GM12878 (cell line): ENCODE measurements around the gene SLC38A1. TPM values are rescaled to one million over a fixed set of nuclear protein-coding genes. Genes with fewer than 3 reads are reported as not detected.

ENCODE experiments used
- ATF7 ChIP-seq: fragments of 450-650 bp; IDR thresholded peaks from 2 replicates; pipeline ENCODE4 v1.6.1; 2016; ENCODE audit warnings: low read depth, mild to moderate bottlenecking
- BHLHE40 ChIP-seq, 2 experiments: fragments of 450-650 bp in 1 of 2; IDR thresholded peaks; 2 replicates each; pipeline ENCODE4 v1.6.1; 2011 to 2017; ENCODE audit warnings: low read depth in 2 of 2, borderline replicate concordance in 1 of 2, improper control_type of control experiment in 1 of 2, low read length in 1 of 2, mild to moderate bottlenecking in 1 of 2
- CHD1 ChIP-seq: IDR thresholded peaks from 2 replicates; pipeline ENCODE4 v1.6.1; 2012; ENCODE audit warnings: low read depth, low read length, improper control_type of control experiment
- CREB1 ChIP-seq: IDR thresholded peaks from 2 replicates; pipeline ENCODE4 v1.6.1; 2012; ENCODE audit warnings: low read depth, mild to moderate bottlenecking, inconsistent platforms
- FOXM1 ChIP-seq: IDR thresholded peaks from 2 replicates; pipeline ENCODE4 v1.6.1; 2012; ENCODE audit warnings: low read depth, mild to moderate bottlenecking, inconsistent platforms, low read length, moderate library complexity
- IKZF2 ChIP-seq, 2 experiments: fragments of 450-650 bp; IDR thresholded peaks; 2 replicates each; pipeline ENCODE4 v1.6.1; 2017; ENCODE audit warnings: mild to moderate bottlenecking in 2 of 2, moderate library complexity in 2 of 2
- MEF2B ChIP-seq: fragments of 450-650 bp; IDR thresholded peaks from 2 replicates; pipeline ENCODE4 v1.6.1; 2018; ENCODE audit warnings: mild to moderate bottlenecking, moderate library complexity; ENCODE audit not compliant: partially characterized antibody, poor library complexity, severe bottlenecking
- MTA2 ChIP-seq: fragments of 450-650 bp; IDR thresholded peaks from 2 replicates; pipeline ENCODE4 v1.6.1; 2016; ENCODE audit warnings: low read depth, mild to moderate bottlenecking, moderate library complexity
- MXI1 ChIP-seq: fragments of 150-350 bp; IDR thresholded peaks from 2 replicates; pipeline ENCODE4 v1.6.1; 2011; ENCODE audit warnings: low read depth, mild to moderate bottlenecking, inconsistent platforms, low read length, improper control_type of control experiment
- MYB ChIP-seq: fragments of 150-350 bp; IDR thresholded peaks from 2 replicates; pipeline ENCODE4 v1.6.1; 2014; ENCODE audit warnings: mild to moderate bottlenecking, low read depth, low read length, borderline replicate concordance
- NBN ChIP-seq: fragments of 450-650 bp; IDR thresholded peaks from 2 replicates; pipeline ENCODE4 v1.6.1; 2016
- NR2F1 ChIP-seq: fragments of 450-650 bp; conservative IDR thresholded peaks from 2 replicates; pipeline ENCODE4 v1.6.1; 2017; ENCODE audit warnings: mild to moderate bottlenecking
- POLR2AphosphoS5 ChIP-seq: IDR thresholded peaks from 2 replicates; pipeline ENCODE4 v1.6.1; 2011; ENCODE audit warnings: mild to moderate bottlenecking, low read length, inconsistent platforms
- SIN3A ChIP-seq: IDR thresholded peaks from 2 replicates; pipeline ENCODE4 v1.6.1; 2012; ENCODE audit warnings: low read depth, low read length, improper control_type of control experiment
- SMAD1 ChIP-seq: fragments of 450-650 bp; IDR thresholded peaks from 2 replicates; pipeline ENCODE4 v1.6.1; 2018; ENCODE audit warnings: mild to moderate bottlenecking, low read depth; ENCODE audit not compliant: partially characterized antibody
- polyA plus RNA-seq, 11 experiments: library from polyadenylated mRNA; depleted of rRNA in 4 of 11; unstranded in 6 of 11; stranded (reverse) in 5 of 11; fragments of >200 nt; fragmentation: Nextera tagmentation in 4 of 11; fragmentation: Illumina TruSeq in 1 of 11; extraction: Ambion mirVana in 4 of 11; extraction: Trizol in 1 of 11; gene quantifications; 1 replicate in 1 of 11; 2 replicates in 10 of 11; pipeline versions ENCODE4 v1.2.1 to v1.2.3, GENCODE V29; 2011 to 2016; ENCODE audit warnings: inconsistent platforms in 2 of 11, missing spikeins in 2 of 11, low read depth in 1 of 11
- total RNA-seq, 4 experiments: library from RNA; depleted of rRNA in 3 of 4; stranded (reverse); fragments of >200 nt in 3 of 4; fragmentation: Illumina TruSeq in 1 of 4; extraction: Trizol in 1 of 4; gene quantifications; 2 replicates each; pipeline versions ENCODE4 v1.2.1 to v1.2.3, GENCODE V29; 2013 to 2021
- TF ChIP-seq, protein P1 (sequence below): IDR thresholded peaks from 2 replicates; pipeline ENCODE4 v1.6.1; 2011; ENCODE audit warnings: borderline replicate concordance, low read depth, mild to moderate bottlenecking, moderate library complexity, low read length; ENCODE audit not compliant: insufficient read depth, poor library complexity, severe bottlenecking
- TF ChIP-seq, protein P2 (sequence below): fragments of 450-650 bp; IDR thresholded peaks from 2 replicates; pipeline ENCODE4 v1.6.1; 2017; ENCODE audit warnings: low read depth, mild to moderate bottlenecking, moderate library complexity
- TF ChIP-seq, protein P3 (sequence below): IDR thresholded peaks from 2 replicates; pipeline ENCODE4 v1.6.1; 2011; ENCODE audit warnings: low read depth, mild to moderate bottlenecking, low read length, moderate library complexity, borderline replicate concordance; ENCODE audit errors: extremely low read depth
- TF ChIP-seq, protein P4 (sequence below): fragments of 450-650 bp; IDR thresholded peaks from 2 replicates; pipeline ENCODE4 v1.6.1; 2017; ENCODE audit warnings: mild to moderate bottlenecking
- TF ChIP-seq, protein P5 (sequence below): IDR thresholded peaks from 2 replicates; pipeline ENCODE4 v1.6.1; 2011; ENCODE audit warnings: mild to moderate bottlenecking, low read depth, low read length, moderate library complexity; ENCODE audit not compliant: insufficient replicate concordance

Gene SLC38A1
- total and polyA plus RNA-seq, 10 of the 15 experiments (the other 5 are each of a cell fraction or from before 2014, with no cell fraction given), result 38.1 to 191 (median 144) TPM

DNA sequence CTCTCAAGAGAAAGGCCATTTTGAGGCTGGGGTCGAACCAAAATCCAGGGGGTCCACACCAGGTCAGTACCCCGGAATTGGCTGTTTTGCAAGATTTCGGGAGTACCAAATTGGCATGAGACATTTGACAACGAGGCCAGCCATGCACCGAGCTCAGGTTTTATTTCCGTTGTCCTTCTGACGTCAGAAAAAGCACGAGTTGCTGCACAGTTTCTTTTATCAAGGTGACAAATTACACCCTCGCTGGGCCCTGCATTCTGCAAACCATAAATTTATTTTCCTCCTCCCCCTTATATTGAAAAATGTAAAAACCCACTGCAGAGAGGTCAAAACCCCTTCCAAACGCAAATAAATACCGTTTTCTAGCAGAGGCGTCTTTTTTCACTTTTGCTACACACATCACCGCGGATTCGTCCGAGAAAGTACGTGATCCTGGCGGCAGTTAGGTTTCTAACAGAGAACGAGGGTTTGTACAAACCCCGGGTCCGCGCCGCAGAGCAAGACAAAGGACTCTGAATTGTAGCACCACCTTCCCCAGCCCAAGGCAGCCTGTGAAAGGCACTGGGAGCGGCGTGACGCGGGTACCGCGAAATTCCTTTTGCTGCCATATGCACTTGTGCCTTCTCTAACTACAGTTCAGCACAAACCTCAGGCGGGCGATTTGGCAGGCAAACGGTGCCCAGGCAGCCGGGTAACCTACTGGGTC is 1.8 kb downstream of the SLC38A1 start (continued):
- TF ChIP-seq, protein P1, sequence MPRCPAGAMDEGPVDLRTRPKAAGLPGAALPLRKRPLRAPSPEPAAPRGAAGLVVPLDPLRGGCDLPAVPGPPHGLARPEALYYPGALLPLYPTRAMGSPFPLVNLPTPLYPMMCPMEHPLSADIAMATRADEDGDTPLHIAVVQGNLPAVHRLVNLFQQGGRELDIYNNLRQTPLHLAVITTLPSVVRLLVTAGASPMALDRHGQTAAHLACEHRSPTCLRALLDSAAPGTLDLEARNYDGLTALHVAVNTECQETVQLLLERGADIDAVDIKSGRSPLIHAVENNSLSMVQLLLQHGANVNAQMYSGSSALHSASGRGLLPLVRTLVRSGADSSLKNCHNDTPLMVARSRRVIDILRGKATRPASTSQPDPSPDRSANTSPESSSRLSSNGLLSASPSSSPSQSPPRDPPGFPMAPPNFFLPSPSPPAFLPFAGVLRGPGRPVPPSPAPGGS, result no peak
- TF ChIP-seq MYB (no peak), MTA2 (0 out of 2 replicates have a peak, but pooled peaks have one; percentile 20), NBN (peak; percentile 39), CREB1 (peak; percentile 74; the same call in 1 of the 2 replicates), POLR2AphosphoS5 (peak; percentile 20; the same call in 1 of the 2 replicates), BHLHE40 (IDR thresholded peaks at IDR 0.05; ENCODE audit: borderline replicate concordance in 1 of 2, low read depth in 2 of 2, low read length in 1 of 2) (peak; percentile 76 to 77; a peak in 2 of 4 replicates), FOXM1 (0 out of 2 replicates have a peak, but pooled peaks have one; percentile 38), NR2F1 (peak; percentile 38), SMAD1 (peak; percentile 19), MEF2B (peak; percentile 30), ATF7 (peak; percentile 62), MXI1 (peak; percentile 88), IKZF2 (IDR thresholded peaks at IDR 0.05) (0 out of 4 replicates have a peak, but pooled peaks have one; percentile 15 to 27), CHD1 (0 out of 2 replicates have a peak, but pooled peaks have one; percentile 59), SIN3A (peak; percentile 31)
- TF ChIP-seq, protein P2, sequence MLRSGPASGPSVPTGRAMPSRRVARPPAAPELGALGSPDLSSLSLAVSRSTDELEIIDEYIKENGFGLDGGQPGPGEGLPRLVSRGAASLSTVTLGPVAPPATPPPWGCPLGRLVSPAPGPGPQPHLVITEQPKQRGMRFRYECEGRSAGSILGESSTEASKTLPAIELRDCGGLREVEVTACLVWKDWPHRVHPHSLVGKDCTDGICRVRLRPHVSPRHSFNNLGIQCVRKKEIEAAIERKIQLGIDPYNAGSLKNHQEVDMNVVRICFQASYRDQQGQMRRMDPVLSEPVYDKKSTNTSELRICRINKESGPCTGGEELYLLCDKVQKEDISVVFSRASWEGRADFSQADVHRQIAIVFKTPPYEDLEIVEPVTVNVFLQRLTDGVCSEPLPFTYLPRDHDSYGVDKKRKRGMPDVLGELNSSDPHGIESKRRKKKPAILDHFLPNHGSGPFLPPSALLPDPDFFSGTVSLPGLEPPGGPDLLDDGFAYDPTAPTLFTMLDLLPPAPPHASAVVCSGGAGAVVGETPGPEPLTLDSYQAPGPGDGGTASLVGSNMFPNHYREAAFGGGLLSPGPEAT, result 0 out of 2 replicates have a peak, but pooled peaks have one; percentile 37
- TF ChIP-seq, protein P3, sequence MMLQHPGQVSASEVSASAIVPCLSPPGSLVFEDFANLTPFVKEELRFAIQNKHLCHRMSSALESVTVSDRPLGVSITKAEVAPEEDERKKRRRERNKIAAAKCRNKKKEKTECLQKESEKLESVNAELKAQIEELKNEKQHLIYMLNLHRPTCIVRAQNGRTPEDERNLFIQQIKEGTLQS, result no peak
- TF ChIP-seq, protein P4, sequence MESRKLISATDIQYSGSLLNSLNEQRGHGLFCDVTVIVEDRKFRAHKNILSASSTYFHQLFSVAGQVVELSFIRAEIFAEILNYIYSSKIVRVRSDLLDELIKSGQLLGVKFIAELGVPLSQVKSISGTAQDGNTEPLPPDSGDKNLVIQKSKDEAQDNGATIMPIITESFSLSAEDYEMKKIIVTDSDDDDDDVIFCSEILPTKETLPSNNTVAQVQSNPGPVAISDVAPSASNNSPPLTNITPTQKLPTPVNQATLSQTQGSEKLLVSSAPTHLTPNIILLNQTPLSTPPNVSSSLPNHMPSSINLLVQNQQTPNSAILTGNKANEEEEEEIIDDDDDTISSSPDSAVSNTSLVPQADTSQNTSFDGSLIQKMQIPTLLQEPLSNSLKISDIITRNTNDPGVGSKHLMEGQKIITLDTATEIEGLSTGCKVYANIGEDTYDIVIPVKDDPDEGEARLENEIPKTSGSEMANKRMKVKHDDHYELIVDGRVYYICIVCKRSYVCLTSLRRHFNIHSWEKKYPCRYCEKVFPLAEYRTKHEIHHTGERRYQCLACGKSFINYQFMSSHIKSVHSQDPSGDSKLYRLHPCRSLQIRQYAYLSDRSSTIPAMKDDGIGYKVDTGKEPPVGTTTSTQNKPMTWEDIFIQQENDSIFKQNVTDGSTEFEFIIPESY, result no peak
- TF ChIP-seq, protein P5, sequence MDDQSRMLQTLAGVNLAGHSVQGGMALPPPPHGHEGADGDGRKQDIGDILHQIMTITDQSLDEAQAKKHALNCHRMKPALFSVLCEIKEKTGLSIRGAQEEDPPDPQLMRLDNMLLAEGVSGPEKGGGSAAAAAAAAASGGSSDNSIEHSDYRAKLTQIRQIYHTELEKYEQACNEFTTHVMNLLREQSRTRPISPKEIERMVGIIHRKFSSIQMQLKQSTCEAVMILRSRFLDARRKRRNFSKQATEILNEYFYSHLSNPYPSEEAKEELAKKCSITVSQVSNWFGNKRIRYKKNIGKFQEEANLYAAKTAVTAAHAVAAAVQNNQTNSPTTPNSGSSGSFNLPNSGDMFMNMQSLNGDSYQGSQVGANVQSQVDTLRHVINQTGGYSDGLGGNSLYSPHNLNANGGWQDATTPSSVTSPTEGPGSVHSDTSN, result no peak
